MV-4-11 (cell line): ENCODE results near the gene VIPR2.

Experiments
- DNase-seq: peaks from one replicate; lab custom pipeline; 2025; lab: John Stamatoyannopoulos, UW

The VIPR2 gene

DNA sequence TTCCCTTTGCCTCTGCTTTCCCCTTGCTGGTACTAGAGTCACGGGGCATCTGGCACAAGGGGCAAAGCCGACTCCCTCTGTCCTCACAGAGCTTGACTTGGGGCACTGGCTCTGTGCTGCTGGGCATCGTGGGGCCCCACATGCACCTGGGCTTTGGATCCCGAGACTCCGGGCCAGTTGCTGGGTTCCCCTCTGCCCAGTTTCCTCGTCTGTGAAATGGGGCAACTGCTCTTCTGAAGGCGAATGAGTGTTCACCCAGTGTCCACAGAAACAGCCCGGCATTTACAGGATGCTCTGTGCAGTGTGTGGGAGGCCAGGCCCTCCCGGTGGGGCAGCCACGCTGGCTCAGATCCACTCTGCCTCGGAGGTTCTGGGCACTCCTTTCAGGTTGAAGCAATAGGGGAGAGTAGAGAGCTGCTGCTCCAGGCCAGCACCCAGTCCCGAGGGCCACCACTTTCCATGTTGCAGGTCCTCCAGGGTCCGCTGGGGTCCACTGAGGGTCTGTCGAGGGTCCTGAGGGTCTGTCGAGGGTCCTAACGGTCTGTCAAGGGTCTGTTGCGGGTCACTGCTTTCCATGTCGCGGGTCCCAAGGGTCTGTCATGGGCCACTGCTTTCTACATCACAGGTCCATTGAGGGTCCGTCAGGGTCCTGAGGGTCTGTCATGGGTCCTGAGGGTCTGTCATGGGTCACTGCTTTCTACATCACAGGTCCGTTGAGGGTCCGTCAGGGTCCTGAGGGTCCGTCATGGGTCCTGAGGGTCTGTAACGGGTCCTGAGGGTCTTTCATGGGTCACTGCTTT lies 103.6 kb downstream of the VIPR2 start:
- no peak for DNase-seq

DNA sequence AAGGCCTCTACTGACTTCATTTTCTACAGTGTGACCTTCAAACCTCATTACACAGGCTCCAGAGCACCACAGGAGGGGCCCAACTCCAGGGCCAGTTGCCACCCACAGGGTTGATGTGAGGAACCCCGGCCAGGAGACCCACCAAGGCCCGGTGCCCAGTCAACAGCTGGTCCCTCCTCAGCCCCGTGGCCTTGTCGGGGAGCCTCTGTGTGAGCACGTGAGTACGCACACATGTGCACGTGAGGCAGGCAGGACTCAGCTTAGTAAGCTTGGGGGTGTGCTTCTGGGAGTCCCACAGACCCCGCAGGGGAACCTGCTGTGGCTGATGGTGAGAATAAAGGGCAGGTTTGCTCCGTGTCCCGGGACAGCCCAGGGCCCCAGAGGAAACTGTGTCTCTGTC lies 104.5 kb downstream of the VIPR2 start:
- DNase-seq: no peak

DNA sequence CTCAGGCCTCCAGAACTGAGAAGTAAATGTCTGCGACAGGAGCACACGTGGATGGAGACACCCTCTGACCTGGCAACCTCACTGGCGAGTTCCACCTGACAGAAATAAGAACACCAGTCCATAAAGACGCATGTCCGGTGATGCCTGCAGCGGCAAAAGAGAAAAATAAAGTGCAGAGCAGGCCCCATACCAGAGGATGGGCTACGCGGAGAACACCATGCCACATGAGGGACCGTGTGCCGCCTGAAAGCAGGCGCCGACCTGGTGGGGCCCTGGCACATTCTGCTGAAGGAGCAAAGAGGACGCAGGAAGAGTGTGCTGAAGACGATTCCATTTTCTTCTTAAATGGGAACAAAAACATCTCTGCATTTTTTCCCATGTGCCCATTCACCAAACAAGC lies 105.0 kb downstream of the VIPR2 start:
- DNase-seq: no peak

DNA sequence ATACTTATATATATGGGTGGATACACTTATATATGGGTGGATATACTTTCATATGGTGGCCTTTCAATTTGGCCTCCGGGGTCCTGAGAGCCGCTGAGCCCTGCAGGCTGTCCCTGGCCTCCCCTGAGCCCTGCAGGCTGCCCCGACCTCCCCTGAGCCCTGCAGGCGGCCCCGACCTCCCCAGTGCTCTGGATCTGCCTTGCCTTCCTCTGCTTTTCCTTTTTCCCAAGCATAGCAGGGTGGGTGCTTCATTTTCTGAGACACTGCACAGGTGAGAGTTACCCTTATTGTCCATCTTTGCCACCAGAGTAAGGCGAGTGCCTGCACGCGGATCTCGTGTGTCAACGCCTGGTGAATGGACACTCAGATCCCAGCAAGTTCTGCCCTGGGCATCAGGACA lies 106.6 kb downstream of the VIPR2 start:
- no peak for DNase-seq

DNA sequence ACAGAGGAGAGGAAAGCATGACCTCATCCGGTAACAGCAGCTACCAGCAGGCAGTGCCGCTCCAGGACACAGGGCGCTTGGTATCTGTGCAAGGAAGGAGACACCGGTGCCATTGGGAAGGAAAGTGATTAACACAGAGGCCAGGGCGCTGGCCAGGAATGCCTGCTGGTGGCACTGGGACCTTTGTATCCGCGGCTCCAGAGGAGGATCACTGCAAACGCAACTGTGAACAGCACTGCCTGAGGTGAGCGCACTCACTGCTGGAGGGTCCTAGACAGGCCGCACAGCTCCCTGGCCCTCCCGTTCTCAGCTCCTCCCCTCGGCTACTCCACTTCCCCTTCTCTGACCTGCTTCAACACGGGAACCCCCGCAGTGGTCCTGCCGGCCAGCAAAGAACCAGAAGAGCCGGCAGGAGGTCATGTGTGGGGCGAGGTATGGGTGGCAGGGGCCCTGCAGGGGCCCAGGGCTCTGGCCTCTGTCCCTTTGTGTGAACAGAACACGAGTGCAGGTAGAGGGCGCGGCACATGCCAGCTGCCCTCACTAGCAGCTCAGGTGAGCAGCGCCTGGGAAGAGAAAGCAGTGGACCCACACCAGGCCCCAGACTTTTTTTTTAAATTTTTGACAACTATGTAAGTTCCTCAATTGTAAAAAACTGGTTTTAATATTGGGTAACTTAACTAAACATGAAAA lies 107.6 kb downstream of the VIPR2 start:
- DNase-seq: no peak

DNA sequence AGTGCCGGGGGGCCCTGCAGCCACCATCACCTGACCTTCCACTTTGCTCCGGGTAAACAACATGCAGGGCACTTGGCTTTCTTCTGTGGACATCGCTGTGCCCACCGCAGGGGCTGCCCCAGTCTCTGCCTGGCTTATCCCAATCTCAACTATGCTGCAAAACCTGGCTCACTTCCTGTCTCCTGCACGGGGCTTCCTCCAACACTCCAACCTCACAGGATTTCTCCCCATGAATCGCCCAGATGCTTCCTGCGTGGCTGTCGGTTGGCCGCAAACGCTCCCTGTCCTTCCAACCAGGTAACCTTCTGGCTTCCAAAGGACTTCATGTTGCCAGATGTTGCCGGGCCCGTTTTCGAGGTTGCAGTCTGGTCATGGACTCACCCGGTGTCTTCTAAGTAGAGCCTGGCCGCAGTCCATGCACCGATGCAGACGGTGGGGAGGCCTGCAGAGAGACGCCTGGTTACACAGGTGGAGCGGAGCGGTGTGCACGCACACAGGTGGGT lies 109.0 kb downstream of the VIPR2 start:
- DNase-seq: no peak

DNA sequence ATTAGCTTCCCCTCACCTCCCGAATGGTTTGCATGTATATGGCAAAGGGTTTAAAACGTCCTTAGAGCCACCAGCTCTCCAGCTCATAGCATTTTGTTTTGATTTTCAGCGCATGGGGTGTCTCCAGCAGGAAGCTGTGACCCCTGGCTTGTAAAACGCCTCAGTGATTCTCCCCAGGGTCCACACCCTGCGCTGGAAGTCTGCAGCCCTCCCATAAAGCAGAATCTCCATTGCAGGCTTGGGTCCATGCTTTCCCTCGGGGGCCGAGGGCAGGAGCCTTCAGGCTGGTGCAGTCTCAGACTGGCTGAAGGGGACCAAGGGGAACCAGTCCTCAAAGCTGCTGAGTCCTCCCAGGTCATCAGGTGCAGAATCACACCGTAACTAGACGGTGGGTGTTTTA lies 109.7 kb downstream of the VIPR2 start:
- DNase-seq: no peak

DNA sequence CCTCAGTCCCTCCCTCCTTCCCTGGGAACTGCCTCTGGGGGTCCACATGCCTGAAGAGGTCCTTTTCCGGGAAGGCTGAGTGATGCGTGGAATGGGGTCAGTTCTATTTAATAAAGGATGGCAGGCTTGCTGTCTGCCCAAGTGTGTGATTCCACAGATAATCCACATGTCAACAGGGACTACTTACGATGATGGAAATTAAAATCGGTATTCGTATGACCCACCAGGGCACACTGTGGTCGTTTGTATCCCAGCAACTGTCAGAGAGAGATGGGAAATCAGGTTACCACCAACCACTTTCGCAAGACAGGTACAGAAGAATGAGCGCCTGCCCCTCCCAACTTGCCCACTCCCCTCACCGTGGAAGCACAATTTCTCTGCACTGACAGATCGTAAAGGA lies 110.3 kb downstream of the VIPR2 start:
- no peak for DNase-seq

DNA sequence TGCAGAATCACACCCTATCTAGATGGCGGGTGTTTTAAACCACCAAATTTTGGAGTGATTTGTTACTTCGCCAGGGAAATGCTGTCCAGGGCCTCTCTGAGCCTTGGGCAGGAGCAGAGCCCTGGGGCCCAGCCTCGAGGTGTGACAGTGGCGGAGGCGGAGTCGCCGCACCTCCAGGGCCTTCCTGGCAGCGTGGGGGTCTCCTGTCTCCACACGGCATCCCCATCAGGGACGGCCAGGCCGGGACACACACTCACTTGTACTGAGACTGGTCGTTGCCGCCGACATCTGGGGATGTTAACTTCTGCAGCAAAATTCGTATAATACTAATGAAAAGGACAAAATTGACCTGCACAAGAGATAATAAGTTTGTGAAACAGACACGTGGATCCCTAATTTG lies 110.7 kb downstream of the VIPR2 start:
- DNase-seq: no peak

DNA sequence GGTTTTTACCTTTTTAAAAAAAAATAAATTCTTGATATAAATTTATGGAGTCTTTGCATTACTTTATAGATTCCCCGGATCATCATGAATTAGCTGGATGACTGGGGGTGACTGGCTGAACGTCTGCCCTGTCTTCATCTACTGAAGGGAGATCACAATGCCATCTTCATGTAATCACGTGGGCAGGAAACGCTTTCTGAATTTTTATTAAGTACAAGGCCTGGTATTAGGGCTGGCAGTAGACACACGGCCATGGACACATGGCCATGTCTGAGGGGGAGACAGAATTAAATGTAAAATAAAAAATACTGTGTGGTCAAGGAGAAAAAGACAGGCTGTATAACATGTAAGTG lies 111.2 kb downstream of the VIPR2 start:
- no peak for DNase-seq

DNA sequence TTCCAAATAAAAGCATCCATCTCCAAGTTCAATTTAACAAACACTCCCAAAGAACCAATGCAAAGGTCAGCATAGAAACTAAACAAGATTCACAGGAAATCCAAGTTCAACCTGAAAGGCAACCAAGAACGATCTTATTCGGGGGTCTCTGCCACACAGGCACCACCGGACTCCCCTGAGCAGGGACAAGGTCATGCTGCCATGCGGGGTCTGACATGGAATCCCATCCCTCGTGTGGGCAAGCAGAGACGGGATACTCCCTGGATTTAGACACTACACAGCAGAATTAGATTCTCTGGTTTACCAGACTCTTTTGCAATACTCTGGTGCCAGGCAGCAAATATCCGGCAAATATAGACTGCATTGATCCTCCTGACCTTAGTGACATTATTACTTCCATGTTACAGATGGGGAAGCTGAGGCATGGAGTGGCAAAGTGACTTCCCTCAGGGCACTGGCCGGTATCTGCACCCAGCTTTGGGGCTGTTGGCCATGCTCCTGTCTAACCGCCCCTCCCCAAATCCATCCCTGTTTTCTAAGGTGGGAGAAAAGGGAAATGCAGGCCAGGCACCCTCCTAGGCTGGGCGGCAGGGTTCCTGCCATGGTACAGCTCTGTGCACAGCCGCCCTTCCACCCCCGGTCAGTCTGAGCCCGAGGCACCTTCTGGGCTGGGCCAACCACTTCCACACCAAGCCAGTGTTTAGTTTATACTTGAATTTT lies 111.8 kb downstream of the VIPR2 start:
- DNase-seq: no peak

DNA sequence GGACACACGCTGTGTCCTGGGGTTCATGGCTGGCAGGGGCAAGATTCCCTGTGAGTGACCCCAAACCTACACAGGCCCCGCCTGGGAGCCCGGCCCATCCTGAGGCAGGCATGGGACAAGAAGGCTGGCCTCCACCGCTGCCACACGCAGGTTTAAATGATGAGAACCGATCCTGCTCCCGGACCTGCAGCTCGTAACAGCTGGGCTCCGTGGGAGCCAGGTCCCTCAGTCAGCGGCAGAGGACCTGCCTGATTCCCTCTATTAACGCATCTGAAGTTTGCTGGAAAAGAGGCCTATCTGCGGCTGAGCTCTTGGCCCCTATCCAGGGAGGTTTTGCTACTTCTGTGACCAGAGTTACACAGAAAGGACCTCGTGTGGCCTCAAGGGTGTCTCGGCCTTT lies 112.3 kb downstream of the VIPR2 start:
- DNase-seq: no peak

DNA sequence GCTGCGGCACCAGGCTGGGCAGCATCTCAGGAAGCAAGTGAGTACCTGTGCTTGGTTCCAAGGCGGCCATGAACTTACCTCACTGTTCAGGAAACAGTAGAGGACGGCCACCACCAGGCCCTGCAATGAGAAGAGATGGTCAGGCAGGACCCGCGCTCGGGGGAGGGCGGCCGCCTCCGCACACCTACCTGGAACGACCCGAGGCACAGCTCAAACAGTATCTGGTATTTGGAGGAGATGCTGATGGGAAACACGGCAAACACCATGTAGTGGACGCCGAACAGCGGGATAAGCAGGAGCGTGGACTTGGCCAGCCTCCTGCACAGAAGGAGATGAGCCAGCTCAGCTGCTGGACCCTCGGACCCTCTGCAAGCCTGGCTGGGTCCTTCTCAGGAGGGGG lies 112.9 kb downstream of the VIPR2 start:
- DNase-seq: no peak

DNA sequence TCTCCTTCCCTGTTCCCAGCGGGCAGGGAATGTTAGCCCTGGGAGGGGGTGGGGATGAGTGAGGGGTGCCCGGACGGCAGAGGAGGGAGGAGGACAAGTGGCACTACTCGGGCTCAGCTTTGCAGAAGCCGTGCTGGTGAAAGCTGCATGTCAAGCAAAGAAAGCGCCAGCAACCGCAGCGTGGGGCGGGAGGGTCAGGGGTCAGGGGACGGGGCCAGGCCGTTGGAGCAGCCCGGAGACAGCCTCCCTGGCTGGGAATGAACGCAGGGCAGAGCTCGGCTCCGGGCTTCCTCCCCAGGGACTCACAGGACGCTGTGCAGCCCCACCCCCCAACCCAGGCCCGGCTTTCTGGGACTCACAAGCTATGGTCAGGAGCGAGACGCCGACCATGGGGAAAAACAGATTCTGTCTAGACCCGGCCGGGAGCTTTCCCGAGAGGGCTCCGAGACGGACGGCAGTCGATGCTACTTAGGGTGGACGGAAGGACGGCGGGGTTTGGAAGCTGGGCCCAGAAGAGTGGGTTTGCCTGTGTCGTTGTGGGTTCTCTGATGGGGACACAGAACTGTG lies 113.4 kb downstream of the VIPR2 start:
- DNase-seq: no peak

DNA sequence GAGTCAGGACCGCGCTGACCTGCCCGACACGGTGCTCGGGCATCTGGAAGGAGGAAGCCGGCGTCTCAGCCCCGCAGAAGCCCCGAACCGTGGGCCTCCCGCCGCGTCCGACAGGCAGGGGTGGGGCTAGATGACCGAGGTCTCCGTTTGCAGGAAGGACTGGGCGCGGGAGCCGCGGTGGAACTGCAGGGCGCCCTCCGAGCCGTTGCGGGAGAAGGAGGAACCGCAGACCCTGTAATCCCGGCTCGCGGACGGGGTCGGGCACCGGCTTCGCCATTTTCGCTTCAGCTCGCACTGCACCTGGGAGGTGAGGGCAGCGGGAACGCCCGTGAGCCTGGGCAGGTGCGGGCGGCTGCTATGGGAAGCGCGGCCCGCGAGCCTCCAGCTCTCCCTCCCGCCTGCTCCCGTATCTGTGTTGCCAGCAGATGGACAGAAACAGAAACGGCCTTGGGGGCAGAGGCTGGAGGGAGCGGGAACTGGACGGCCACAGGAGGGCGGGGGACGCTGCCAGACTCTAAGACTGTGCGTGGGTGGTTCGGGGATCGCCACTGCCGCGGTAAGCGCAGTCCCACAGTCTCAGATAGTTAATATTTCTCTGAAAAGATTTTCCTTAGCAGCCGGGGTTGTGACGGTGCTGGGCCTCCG lies 114.1 kb downstream of the VIPR2 start:
- DNase-seq: peak; percentile 40

DNA sequence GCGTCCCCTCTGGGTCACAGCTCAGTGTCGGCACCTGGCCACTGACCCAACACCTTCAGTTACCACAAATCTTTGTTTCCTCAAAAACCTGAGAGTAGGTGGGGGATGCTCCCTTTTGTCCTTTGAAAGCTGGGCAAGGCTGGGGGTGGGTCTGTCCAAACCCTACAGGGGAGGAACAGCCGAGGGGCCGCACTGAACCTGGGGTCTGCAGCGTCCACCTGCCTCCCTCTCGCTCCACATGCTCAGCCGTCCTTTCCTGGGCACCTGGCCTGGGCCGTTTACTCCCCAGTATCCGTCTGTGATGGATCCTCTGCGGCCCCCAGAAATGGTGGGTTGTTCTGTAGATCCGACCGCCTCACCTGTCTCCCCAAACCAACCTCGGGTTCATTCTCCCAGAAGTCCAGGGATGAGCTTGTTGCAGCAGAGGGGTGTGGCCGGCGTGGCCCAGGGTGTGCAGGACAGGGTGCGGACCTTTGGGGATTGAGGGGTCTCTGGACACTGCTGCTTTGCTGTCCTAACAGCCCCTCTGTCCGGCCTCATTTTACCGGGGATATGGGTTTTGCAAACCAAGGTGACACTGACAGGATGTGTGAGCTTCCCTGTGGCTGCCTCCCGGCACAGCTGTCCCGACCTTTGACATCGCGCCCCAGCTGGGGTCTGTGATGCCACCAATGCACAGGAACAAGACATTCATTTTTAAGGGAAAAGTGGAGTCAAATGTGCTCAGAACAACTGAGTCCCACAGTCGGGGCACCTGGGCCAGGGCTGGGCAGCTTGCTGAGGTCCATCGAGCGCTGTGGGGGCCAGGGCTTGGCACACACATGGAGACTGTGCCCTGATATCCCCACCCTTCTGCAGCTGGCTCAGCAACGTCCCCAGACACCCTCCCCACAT lies 115.9 kb downstream of the VIPR2 start:
- no peak for DNase-seq

DNA sequence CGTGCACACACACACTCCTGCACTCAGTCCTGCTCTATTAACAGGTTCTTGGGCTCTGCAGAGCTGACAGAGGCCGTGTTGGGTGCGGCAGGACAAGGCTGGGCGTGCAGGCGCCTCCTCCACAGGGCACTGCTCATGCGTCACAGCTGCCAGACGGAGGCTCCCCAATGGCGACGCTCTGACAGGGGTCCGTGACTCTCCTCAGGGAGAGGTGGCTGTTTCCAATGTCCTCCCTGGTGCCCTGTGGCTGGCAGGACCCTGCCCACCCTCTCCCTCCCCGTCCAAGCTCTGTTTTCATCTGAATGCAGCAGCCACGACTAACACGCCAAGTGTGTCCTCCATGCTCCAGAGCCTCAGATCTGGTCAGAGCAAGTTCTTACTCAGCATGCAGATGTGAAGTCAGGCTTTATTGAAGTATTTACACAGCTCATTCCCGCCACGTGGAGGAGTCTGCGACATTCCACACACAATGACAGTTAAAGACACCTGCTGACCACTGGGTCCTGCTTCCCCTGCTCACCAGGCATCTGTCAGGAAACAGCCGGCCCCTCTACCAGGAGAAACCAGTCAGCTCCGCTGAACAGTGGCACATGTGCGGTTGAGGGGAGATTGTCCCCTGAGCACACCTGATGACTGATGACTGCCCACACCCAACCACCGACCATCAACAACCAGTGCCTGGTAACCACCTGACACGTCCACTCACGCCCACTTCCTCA lies 116.7 kb downstream of the VIPR2 start:
- no peak for DNase-seq

DNA sequence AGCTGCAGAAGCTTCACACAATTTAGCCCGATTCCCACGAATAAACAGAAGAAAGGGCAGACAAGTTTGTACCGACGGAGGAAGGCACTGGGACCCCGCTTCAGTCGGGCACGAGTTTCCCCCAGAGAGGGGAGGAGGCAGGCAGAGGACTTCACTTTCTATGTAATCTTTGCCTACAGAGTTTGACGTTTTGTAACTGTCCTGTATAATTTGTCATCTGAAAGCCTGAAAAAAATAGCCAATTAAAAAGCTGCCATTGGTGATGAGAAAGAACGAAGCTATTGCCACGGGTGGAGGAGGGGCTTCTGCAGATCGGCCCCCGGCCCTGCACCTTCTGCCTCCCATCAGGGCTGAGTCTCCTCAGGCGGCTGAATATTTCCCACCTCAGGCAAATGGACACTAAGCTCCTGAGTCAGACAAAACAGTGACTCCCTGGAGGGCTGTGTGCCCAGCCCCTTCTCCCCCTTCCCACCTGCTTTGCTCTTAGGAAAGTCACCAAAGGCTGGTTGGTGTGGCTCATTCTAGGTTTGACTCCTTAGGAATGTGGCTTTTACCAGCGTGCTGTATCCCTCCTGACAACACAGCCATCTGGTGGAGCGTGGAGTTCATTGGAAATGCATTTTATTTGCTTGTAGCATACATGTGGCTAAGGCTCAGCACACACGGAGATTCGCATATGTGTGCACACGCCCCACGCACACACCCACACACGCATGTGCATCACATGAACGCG lies 117.4 kb downstream of the VIPR2 start:
- no peak for DNase-seq

DNA sequence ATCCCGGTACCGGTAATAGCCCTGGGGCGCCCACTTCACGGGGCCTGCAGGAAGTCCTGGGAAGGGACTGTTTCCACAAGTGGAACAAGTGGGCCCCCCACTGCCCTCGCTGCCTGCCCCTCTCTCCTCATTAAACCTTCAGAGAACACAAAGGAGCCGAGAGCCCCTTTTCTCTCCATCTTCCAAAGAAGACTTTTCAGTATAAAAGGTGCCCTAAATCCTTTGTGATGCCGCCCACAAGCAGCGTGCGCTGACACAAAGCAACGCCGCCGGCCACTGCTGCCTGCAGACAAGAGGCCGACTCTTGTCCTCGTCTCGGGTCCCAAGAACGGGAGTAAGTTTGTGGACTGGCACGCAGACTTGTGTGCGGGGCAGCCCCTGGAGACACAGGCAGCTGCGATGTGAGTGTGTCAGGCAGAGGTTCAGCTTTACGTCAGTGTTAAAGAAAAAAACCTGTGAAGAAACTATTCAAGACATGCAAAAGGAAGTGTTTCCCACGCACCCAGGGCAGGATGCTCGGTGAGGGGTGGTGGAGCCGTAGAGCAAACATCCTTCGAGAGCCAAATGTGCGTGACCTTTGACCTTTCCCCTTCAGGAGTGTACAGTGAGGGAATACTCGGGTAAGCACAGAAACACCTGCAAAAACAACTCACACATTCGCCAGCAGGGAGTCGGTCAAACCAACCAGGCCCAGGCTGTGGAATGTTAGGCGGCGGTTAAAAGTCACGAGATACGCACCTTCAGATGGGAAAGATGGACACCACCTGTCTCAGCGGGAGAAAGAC lies 118.2 kb downstream of the VIPR2 start:
- DNase-seq: no peak
